Measurements from ENCODE around the gene USP48. TPM values are rescaled to one million over a fixed set of nuclear protein-coding genes. Genes with fewer than 3 reads are reported as not detected.

Gene USP48
- total RNA-seq, 4 donors from 2014 or later, result 55.2 to 80.9 (median 61.6) TPM

- TF ChIP-seq CTCF (IDR thresholded peaks at IDR 0.05; ENCODE audit: low read depth), result no peak
These were observed 24.3 kb downstream of the USP48 start for GRCh38 chr1:21758614-21759013.

GRCh38 chr1:21756393-21757089, 26.4 kb downstream of the USP48 start:
- no peak for TF ChIP-seq CTCF (IDR thresholded peaks at IDR 0.05; ENCODE audit: low read depth)

- TF ChIP-seq CTCF (IDR thresholded peaks at IDR 0.05; ENCODE audit: low read depth), result no peak
These were observed 27.9 kb downstream of the USP48 start for GRCh38 chr1:21755067-21755466.

GRCh38 chr1:21754583-21754982, 28.4 kb downstream of the USP48 start:
- no peak for TF ChIP-seq CTCF (IDR thresholded peaks at IDR 0.05; ENCODE audit: low read depth)

- TF ChIP-seq CTCF (IDR thresholded peaks at IDR 0.05; ENCODE audit: low read depth), result no peak
These were observed 30.8 kb downstream of the USP48 start for GRCh38 chr1:21752186-21752585.

- TF ChIP-seq CTCF (IDR thresholded peaks at IDR 0.05; ENCODE audit: low read depth), result no peak
These were observed 31.7 kb downstream of the USP48 start for GRCh38 chr1:21751281-21751680.

GRCh38 chr1:21750841-21751240, 32.1 kb downstream of the USP48 start:
- no peak for TF ChIP-seq CTCF (IDR thresholded peaks at IDR 0.05; ENCODE audit: low read depth)
